Stimulated activated CD8-positive, alpha-beta memory T cell treated with anti-CD3 and anti-CD28 coated beads, Interleukin-4, amount 100 ng/mL, for 4 hours (primary cell): Measurements from ENCODE around the gene TBC1D23.
"Not testable (repeated sequence)": the region's sequence is repeated elsewhere in the genome, so short reads cannot be mapped to it uniquely, and the experiment has no call there.

Source experiments
- DNase-seq, 2 donors: peaks; one replicate each; pipeline ENCODE4 v3.0.0-alpha.2; 2020; ENCODE audit warnings: low read depth in 2 of 2, low spot score in 1 of 2

TBC1D23 gene

DNA sequence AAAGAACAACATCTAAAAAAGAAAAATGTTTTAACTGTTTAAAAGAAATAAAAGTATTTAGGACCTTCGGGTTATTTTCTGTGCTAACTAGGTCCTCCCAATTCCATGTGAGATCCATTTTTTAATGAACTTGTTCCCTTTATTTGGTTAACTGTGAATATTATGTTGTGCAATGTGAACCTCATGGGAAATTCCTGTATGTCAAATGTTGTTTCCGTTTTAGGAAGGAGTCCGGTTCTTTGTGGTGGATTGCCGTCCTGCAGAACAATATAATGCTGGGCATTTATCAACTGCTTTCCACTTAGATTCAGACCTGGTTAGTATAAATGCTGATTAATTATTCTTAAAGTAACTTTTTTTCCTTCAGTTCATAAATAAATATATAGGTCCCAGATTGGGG lies 38.2 kb downstream of the TBC1D23 start:
- no peak for DNase-seq

DNA sequence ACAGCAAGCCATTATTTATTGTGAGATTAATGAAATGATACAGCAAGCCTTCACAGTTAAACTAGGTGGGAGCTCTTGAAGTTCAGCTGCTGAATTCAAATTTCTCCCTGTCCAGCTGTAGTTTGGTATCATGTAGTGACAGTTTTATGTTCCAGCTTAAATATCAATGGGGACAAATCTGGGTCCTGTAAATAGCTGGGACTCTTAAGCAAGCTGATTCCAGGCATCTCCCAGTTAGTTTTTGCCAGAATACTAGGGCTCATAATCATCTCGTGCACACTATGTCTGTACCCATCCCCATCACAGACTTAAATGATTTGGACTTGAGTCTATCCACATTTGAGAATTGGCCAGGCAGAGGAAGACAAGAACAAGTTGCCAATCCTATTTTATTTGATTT lies 45.9 kb downstream of the TBC1D23 start:
- no peak for DNase-seq

DNA sequence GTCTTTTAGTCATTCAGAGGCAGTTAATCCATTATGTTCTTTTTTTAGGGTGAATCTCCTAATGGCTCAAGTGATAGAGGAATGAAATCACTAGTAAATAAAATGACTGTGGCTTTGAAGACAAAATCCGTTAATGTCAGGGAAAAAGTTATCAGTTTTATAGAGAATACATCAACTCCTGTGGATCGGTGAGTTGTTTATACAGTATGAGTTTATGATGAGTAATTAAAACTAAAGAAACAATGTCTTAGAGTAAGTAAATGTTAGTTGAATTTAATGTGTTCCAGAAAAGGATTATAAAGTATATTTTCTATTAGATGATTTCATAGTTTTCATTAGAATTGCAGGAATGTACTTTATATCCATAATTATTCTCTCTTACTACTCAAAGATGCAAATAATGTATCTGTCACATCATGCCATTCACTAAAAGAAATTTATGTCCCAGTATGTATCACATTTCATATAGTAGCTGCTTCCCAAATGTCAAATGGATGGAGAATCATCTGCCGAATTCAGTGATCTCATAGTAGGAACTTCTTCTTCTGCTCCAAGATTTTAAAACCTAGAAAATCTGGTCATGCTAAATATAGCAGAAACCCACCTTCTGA lies 49.7 kb downstream of the TBC1D23 start:
- DNase-seq: no peak

DNA sequence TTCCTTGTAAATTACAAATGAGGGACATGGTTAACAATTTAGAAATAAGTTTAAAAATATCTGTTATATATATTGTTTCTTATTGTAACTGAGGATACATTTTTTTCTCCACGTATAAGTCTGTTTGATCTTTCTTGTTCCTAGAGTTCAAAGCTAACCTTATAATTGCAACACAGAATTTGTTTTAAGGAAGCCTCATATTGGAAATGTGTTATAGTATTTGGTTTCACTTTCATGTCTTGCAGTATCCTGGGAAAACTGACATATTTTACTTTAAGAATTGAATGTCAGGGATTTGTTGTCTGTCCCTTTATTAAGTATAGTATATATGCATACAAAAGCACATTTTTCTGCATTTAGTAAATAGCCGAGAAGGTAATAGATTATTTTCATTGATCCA lies 50.2 kb downstream of the TBC1D23 start:
- no peak for DNase-seq

DNA sequence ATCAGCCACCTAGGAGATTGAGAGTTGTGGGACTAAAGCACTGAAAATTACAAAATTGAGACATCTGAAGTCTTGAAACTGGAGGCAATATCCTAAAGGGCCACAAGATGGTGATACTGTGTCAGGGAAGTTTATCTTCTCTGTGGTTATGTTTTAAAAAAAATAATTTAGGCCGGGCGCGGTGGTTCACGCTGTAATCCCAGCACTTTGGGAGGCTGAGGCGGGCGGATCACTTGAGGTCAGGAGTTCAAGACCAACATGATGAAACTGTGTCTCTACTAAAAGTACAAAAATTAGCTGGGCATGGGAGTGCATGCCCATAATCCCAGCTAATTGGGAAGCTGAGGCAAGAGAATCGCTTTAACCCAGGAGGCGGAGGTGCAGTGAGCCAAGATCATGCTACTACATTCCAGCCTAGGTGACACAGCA lies 55.9 kb downstream of the TBC1D23 start:
- DNase-seq: no peak

DNA sequence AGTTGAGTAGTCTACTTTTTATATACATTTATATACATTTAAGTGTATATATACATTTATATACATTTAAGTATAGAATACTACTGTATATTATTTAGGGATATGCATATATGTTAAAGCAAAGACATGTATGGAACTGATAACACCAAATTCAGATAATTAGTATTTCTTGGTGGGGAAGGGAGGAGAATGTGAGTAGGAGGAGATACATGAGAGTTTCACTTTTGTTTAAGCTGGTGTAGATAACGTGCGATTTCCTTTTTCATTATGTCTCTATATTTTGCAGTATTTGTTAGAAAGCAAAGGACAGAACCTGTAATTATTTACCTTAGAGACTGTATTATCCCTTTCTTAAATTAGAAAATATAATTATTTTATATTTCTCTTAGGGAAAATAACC lies 57.1 kb downstream of the TBC1D23 start:
- DNase-seq: no peak

DNA sequence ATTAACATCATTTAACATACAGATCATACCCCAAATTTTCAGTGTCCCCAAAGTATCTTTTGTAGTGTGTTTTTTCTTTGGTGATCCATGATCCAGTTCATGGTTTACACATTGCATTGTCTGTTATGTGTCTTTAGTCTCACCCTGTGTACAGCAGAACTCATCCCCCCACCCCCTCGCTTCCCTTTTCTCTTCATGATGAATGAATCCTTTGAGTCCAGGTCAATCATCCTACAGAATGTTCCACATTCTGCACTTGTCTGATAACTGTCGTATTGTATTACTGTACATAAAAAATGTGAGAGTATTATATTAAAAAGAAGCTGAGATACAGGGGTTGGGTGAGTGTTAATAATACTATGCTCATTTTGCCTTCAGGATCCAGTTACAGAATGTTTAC lies 59.2 kb downstream of the TBC1D23 start:
- DNase-seq: no peak

DNA sequence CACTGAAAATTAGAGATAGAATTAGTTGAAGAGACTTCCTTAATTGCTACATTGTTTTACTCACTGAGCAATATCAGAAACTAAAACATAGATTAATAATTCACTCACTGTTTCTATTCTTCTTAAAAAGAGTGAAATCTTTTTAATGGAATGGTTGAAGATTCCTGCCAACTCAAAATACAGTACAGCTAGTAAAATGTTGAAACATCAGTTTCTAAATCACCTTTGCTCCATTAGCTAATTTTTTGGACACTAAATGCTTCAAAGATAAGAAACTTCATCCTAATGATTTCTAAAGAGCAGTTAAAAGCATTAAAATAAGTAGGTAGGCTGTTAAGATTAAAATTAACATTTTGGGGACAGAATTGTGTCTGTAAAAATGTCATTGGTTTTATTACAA lies 63.3 kb downstream of the TBC1D23 start:
- no peak for DNase-seq

DNA sequence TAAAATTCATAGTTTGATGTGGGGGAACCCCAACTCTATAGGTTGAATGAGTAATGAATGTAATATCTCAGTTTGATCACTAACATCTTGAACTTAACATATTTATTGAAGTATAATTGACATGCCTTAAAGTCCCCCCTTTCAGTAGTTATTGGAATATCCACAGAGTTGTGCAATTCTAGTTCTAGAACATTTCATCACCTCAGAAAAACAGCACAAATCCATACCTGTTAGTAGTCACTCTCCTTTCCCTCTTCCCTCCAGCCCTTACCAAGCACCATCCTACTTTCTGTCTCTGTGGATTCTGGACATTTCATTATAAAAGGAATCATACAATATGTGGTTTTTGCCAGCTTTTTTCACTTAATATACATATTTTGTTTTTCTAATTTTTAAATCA lies 65.0 kb downstream of the TBC1D23 start:
- DNase-seq: no peak

DNA sequence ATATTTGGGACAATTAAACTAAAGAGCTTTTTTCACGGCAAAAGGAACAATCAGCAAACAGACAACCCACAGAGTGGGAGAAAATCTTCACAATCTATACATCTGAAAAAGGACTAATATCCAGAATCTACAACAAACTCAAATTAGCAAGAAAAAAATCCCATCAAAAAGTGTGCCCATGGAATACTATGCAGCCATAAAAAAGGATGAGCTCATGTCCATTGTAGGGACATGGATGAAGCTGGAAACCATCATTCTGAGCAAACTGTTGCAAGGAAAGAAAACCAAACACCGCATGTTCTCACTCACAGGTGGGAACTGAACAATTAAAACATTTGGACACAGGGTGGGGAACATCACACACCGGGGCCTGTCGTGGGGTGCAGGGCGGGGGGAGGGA lies 66.6 kb downstream of the TBC1D23 start:
- not testable (repeated sequence) for DNase-seq

DNA sequence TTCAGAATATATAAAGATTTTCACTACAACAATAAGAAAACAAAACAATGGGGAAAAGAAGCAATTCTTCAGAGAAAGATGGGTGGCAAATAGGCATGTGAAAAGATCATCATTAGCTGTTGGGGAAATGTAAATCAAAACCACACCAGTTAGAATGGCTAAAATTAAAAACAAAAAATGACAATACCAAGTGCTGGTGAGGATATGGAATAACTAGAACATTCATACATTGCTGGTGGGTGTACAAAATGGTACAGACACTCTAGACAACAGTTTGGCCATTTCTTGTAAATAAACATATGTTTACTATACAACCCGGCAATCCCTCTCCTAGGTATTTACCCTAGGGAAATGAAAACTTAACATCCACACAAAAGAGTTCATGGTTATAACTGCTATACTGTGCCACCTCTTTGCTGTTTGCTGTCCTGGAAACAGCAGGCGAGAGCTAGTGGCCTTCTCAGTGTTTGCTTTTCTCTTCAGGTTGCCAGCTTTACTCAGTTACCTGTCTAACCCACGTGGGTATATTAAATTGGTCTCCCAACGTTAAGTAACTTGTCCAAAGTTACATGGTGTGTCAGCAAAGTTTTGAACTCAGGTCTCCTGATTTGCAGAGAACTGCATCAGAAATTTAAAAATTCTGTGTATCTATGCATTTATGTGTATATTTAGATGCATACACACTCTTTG lies 69.2 kb downstream of the TBC1D23 start:
- DNase-seq: no peak

DNA sequence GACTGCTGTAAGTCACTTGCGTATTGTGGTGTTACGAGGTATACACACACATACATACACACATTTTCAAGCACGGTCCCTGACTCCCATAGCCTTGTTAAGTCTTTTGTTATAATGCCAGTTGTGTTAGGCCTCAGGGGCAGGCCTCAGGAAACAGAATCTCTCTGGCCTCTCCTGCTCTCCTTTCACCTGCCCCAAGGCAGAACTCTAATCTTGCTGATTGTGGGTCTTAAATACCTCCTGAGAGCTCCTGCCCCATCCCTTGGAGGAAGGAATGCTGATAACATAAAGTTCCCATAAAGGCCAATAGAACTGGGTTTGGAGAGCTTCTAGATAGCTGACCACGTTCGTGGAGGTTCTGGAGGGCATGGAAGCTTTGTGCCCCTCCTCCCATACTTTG lies 69.9 kb downstream of the TBC1D23 start:
- DNase-seq: no peak

DNA sequence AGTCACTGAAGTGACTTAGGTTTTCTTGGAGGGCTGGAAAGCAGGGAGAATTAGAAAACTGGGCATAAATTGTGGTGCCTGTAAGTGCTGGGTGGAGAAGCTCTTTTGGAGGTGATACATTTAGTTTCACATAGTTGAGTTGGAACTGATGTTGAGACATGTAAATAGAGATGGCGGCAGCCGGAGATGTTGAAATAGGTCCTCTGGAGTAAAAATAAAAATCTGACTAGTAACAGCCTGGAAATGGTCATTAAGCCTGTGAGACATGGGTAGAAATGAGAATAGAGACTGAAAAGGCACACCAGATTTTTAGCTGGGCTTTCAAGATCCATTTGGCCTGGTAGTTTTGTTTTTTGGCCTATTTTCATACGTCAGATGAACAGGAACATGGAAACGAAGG lies 70.9 kb downstream of the TBC1D23 start:
- no peak for DNase-seq

DNA sequence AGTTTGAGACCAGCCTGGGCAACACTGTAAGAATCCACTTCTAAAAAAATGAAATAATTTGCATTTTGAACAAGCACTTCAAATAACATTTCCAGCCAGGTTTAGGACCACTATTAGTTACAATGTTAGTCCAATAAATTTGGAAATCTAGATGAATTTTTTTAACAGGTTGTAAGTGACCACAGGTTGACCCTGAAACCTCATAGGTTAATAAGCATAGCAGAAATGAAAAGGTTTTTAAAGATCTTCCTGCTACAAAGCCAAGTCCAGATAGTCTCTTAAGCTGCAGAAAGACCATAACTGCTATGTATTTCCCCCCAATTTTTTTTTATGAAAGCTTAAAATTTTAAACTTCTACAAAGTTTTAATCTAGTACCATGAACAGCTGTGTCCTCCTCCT lies 72.3 kb downstream of the TBC1D23 start:
- DNase-seq: no peak

DNA sequence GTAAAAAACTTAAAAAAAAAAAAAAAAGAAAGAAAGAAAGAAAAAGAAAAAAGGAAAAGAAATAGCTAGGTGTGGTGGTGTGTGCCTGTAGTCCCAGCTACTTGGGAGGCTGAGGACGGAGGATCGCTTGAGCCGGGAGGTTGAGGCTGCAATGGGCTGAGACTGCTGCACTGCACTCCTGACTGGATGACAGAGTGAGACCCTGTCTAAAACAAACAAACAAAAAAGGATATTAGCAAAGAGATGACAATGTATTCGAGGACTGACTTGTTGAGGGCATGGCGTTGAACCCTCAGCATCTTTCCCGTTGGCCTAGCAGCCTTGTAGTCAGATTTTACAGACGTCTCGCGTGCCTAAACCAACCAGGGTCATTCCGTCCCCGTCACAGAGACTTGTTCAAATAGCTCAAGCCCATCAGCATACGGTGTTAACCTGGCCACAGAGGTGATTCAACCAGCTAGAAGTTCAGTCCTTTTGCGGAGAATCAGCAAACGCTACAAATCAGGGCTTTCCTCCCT lies 73.2 kb downstream of the TBC1D23 start:
- no peak for DNase-seq

DNA sequence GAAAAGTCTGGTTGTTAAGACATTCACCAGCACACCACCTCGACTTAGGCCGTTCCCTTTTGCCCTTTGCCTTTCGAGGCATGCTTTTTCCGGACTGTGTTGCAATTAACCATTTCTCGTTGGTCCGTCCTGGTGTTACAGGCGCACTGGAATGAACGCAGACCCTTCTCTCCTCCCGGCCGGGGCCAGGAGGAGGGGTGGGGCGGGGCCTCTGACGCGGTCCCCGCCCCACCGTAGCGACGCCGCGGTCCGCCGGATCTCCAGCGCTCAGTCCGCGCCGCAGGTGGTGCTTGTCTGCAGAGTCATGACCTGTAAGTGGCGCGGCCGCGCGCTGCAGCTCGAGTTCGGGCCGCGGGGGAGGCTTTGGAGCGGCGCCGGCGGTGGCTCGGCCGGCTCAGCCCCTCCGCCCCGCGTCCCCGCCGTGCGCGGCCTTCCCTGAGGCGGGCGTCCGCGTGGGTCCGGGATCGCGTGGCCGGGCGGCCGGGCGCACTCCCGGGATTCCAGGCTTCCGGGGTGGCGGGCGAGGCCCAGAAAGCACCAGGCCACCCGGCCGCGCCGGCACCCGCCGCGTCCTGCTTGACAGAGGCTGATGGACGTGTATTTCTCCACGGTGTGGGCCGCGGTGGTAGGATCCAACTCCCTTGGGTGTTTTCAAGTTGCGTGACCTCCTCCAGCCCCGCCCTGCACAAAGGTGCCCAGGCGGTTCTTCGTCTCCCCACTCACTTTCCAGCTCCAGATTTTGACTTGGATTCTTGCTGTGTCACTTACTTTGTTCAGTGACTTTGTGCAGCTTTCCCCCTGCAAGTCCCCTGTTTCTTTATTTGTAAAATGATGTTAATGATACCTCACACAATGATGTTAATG lies 73.9 kb downstream of the TBC1D23 start, which contains the start of gene NIT2:
TSS of gene NIT2 (plus strand) at position 270 of the 864 bp plus-strand sequence. CDS start at position 305, 35 bp downstream.
- peak; percentile 45 to 55 for DNase-seq

DNA sequence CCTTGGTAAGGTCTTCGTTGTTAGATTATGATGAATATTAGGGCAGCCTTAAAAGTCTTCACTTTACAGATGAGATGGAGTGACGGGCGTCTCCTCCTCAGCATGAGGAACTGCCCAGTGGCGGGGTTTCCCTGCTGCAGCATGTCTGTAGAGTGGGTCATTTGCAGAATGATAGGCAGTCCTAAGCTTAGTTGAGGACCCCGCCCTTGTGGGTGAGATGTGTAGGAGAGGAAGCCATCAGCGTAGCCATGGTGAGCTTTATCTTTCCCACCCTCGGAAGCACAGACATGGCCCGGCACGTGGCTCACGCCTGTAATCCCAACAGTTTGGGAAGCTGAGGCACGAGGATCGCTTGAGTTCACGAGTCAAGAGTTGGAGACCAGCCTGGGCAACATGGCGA lies 74.6 kb downstream of the TBC1D23 start:
- DNase-seq: no peak

DNA sequence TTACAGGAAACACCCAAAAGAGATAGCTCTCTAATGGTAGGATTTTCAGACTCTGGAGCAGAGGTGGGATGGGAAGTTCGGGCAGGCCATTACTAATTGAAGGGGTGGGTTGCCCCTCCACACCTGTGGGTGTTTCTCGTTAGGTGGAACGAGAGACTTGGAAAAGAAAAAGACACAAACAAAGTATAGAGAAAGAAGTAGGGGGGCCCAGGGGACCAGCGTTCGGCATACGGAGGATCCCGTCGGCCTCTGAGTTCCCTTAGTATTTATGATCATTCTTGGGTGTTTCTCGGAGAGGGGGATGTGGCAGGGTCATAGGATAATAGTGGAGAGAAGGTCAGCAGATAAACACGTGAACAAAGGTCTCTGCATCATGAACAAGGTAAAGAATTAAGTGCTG lies 75.4 kb downstream of the TBC1D23 start:
- DNase-seq: not testable (repeated sequence)

DNA sequence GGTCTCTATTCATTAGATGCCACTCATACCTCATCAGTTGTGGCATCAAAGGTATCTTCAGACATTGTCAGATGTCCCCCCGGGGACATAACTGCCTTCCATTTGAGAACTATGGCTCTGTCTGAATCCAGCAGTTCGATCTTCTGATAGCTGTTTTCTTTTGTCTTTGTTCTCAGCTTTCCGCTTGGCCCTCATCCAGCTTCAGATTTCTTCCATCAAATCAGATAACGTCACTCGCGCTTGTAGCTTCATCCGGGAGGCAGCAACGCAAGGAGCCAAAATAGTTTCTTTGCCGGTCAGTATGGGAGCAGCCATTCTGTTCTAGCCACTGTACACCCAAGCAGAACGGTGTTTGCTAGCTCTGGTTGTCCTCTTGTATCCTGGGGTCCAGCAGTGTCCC lies 78.1 kb downstream of the TBC1D23 start:
- DNase-seq: no peak

DNA sequence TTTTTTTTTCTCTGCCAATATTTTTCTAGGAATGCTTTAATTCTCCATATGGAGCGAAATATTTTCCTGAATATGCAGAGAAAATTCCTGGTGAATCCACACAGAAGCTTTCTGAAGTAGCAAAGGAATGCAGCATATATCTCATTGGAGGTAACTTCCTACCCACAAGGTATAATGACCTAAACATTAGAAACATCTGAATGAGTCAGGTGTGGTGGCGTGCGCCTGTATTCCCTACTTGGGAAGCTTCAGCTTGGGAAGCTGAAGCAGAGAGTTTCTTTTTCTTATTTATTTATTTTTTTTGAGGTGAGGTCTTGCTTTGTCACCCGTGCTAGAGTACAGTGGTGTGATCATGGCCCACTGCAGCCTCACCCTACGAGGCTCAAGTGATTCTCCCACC lies 79.0 kb downstream of the TBC1D23 start:
- no peak for DNase-seq

DNA sequence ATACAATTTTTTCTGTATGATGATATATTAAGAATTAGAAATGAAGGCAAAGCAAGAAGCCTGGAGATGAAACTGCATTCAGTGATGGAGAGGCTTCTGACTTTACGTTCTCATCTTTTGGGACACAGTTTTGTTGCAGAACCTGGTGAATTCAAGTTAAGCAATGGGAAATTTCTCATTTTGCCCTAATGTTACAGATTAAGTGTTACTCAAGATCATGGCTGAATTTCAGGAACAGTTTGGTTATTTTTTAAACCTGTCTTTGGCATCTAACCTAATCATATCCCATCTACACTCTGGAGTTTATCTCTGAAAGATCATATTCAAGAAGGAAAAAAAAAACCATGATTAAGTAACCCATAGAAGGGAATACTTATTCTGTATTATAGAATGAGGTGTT lies 79.7 kb downstream of the TBC1D23 start:
- no peak for DNase-seq

DNA sequence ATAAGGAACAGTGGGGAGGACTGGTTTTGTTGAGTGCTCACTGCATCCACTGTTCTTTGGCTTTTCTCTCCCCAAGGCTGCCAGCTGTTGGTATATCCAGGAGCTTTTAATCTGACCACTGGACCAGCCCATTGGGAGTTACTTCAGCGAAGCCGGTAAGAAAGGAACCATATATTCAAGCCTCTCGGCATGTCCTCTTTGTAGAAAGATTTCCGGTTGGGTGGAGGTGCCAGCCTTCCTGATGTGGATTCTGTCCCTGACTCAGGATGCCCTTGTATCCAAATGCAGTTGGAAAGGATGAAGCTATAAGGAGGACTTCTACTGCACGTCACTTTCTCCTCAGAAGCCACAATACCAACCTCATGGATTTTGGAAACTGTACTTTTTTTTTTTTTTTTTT lies 87.9 kb downstream of the TBC1D23 start:
- no peak for DNase-seq
